ENCODE data around the gene SH3TC1. TPM values are rescaled to one million over a fixed set of nuclear protein-coding genes. Genes with fewer than 3 reads are reported as not detected.

SH3TC1 gene
- total and polyA plus RNA-seq, 2 of the 13 experiments (the other 11 are each of a cell fraction or from before 2014, with no cell fraction given) = 14.9 to 21.8 TPM

DNA sequence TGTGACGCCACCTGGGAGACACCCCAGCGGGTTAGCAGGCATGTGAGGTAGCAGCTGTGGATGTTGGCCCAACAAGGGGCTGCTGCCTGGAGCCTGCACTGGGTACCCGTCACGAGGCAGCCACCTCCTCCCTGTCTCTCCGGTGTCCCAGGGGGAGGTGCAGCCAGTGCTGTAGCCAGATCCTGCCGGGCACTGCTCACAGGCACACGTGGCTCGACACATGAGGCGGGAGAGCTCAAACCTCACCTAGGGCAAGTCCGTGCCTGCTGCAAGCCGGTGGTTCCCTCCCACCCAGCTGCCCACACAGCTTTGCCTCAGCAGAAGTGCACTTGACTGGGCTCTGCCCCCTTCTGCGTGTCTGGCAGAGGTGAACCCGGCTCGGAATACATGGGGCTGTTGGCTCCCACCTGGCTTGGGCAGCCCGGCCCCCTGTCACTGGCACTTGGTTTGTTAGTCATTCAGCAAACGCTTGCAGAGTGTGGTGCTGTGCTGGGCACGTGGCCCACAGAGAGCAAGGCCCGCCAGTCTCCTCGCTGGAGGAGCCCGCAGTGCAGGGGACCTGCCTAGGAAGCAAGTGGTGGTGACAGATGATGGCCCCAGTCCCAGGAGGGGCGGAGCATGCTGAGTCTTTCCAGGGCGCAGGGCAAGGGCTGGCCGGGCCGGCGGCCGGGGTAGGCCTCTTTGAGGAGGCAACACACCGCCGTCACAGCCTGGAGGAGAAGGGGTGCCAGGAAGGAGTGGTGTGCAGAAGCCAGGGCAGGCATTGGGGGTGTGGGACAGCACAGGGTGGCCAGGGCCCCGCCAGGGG is 10.1 kb upstream of the SH3TC1 start (continued):
- TF ChIP-seq, protein P1, sequence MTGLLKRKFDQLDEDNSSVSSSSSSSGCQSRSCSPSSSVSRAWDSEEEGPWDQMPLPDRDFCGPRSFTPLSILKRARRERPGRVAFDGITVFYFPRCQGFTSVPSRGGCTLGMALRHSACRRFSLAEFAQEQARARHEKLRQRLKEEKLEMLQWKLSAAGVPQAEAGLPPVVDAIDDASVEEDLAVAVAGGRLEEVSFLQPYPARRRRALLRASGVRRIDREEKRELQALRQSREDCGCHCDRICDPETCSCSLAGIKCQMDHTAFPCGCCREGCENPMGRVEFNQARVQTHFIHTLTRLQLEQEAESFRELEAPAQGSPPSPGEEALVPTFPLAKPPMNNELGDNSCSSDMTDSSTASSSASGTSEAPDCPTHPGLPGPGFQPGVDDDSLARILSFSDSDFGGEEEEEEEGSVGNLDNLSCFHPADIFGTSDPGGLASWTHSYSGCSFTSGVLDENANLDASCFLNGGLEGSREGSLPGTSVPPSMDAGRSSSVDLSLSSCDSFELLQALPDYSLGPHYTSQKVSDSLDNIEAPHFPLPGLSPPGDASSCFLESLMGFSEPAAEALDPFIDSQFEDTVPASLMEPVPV (CRISPR knock-in tag; IDR thresholded peaks at IDR 0.05) = no peak
- no peak for TF ChIP-seq ZNF317 (CRISPR knock-in tag; IDR thresholded peaks at IDR 0.05)
- no peak for TF ChIP-seq MTA1 (CRISPR knock-in tag; IDR thresholded peaks at IDR 0.05; ENCODE audit: borderline replicate concordance)
- TF ChIP-seq GABPB1 (CRISPR knock-in tag; IDR thresholded peaks at IDR 0.05) = no peak
- TF ChIP-seq CENPX (CRISPR knock-in tag; IDR thresholded peaks at IDR 0.05) = no peak

DNA sequence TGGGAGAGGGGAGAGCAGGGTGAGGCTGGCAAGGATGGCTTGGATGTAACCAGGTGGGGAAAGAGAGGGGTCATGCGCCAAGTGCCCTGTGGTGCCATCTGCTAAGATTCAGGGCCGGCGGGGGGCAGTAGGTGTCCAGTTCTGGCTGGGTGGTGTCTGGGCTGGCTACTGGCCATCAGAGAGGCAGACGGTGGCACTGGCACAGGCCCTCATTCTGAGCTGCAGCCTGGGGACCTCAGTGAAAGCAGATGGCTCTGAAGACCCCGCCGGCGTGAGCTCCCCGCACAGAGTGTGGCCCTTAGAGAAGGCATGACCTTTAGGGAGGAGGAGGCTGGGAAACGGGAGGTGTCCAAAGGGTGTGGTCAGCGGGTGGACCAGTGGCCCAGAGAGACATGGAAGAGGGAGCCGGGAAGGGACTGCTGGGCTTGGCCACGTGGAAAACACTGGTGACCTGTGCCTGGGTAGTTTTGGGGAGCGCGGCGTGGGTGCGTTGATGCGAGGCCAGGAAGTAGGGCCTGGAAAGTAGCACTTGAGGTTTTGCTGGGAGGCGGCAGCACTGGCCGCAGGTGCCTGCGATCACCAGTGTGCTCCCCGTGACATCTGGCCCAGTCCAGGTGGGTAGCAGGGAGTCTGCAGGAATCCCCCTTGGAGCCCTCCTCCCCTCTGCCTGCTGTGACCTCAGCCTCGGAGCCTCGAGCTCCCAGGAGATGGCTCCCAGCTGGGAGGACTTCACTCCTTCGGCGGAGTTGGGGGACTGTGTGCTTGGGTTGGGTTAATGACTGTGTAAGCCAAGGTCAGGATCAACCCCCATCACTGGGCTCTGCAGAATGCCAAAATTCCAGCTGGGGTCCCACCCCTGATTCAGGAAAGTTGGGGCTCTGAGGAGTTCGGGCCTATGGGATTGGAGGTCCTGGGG is 9.3 kb upstream of the SH3TC1 start:
- DNase-seq (ENCODE audit: low spot score) (no peak), FAIRE-seq (no peak), ATAC-seq (no peak)
- Histone ChIP-seq H3K27me3 (ENCODE audit: control insufficient read depth in 1 of 2, insufficient read depth in 2 of 2, low read length in 2 of 2) (peaks cover 7 to 45% of the 10 kb centered on the region in 2 experiments; a peak in 3 of 5 replicates), H3K9ac (ENCODE audit: insufficient read depth, low read depth, low read length) (no peak overlapping the region), H3K4me1 (ENCODE audit: insufficient read depth, low read length) (peaks cover 63% of the 10 kb centered on the region), H3K36me3 (replicated peaks in 1 of 2; ENCODE audit: control insufficient read depth in 1 of 2, insufficient read depth in 2 of 2, low read length in 2 of 2) (no peaks in the 10 kb centered on the region), H2AFZ (ENCODE audit: low read length) (no peak overlapping the region), H3K9me3 (ENCODE audit: low read length) (no peaks in the 10 kb centered on the region), H3K4me2 (ENCODE audit: low read depth, low read length) (no peak overlapping the region), H3K27ac (ENCODE audit: extremely low read length, insufficient read depth, low read length) (no peak overlapping the region), H4K20me1 (ENCODE audit: insufficient read depth, low read length) (no peaks in the 10 kb centered on the region), H3K4me3 (replicated peaks in 1 of 3; ENCODE audit: insufficient read depth in 1 of 3, low read depth in 2 of 3, low read length in 3 of 3) (peak overlapping the region in 1 of 3 experiments; percentile 28; a peak in 1 of 6 replicates), H3K79me2 (ENCODE audit: insufficient read depth, low read length) (no peaks in the 10 kb centered on the region)
- BruUV-seq (replicated peaks) = no TSS peak
- in situ Hi-C loops (cut with HindIII; ENCODE audit: extremely low pct_ligation_motif_present, low pct_unique_long_range_greater_than_20kb) (no loop called here), intact Hi-C loops (cut with micrococcal nuclease; ENCODE audit: unreplicated experiment) (loop anchor here (5.0 kb wide), 1 partner anchor 52 kb away; no protein-coding TSS in a partner anchor)
- WGBS (ENCODE audit: low lambda C conversion rate) = 59% methylated on average over 21 of the region's 26 CpGs
- ChIA-PET CTCF (ENCODE audit: low intra/inter-chr PET ratio, low total read pairs) (interaction anchor here (1.3 kb wide), 1 partner anchor 49 kb away, joined by 3 read pairs; no protein-coding TSS in a partner anchor), POLR2A (no interaction called here)
- TF ChIP-seq ZNF713 (CRISPR knock-in tag; IDR thresholded peaks at IDR 0.05) (no peak), HNRNPL (IDR thresholded peaks at IDR 0.05; ENCODE audit: low read depth, low read length) (0 out of 2 replicates have a peak, but pooled peaks have one; percentile 32), NKX3-1 (CRISPR knock-in tag; IDR thresholded peaks at IDR 0.05) (no peak), ZZZ3 (CRISPR knock-in tag; IDR thresholded peaks at IDR 0.05; ENCODE audit: borderline replicate concordance) (no peak)
- TF ChIP-seq, protein P2, sequence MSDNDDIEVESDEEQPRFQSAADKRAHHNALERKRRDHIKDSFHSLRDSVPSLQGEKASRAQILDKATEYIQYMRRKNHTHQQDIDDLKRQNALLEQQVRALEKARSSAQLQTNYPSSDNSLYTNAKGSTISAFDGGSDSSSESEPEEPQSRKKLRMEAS (IDR thresholded peaks at IDR 0.05) = 0 out of 2 replicates have a peak, but pooled peaks have one; percentile 3
- TF ChIP-seq, protein P3, sequence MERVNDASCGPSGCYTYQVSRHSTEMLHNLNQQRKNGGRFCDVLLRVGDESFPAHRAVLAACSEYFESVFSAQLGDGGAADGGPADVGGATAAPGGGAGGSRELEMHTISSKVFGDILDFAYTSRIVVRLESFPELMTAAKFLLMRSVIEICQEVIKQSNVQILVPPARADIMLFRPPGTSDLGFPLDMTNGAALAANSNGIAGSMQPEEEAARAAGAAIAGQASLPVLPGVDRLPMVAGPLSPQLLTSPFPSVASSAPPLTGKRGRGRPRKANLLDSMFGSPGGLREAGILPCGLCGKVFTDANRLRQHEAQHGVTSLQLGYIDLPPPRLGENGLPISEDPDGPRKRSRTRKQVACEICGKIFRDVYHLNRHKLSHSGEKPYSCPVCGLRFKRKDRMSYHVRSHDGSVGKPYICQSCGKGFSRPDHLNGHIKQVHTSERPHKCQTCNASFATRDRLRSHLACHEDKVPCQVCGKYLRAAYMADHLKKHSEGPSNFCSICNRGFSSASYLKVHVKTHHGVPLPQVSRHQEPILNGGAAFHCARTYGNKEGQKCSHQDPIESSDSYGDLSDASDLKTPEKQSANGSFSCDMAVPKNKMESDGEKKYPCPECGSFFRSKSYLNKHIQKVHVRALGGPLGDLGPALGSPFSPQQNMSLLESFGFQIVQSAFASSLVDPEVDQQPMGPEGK (CRISPR knock-in tag; IDR thresholded peaks at IDR 0.05) = no peak
- TF ChIP-seq, protein P4, sequence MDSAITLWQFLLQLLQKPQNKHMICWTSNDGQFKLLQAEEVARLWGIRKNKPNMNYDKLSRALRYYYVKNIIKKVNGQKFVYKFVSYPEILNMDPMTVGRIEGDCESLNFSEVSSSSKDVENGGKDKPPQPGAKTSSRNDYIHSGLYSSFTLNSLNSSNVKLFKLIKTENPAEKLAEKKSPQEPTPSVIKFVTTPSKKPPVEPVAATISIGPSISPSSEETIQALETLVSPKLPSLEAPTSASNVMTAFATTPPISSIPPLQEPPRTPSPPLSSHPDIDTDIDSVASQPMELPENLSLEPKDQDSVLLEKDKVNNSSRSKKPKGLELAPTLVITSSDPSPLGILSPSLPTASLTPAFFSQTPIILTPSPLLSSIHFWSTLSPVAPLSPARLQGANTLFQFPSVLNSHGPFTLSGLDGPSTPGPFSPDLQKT (CRISPR knock-in tag; IDR thresholded peaks at IDR 0.05; ENCODE audit: borderline replicate concordance) = no peak

All from HepG2 (cell line).